Measurements from ENCODE around the gene MRM1.
"Not testable (repeated sequence)": the region's sequence is repeated elsewhere in the genome, so short reads cannot be mapped to it uniquely, and the experiment has no call there.

Gene MRM1

GRCh38 chr17:36602030-36602748 lies 806 bp downstream of the MRM1 start:
- DNase-seq = no peak

- DNase-seq = peak; percentile 32
Observed at GRCh38 chr17:36602924-36603384, 1.6 kb downstream of the MRM1 start.

GRCh38 chr17:36605028-36605427 lies 3.6 kb downstream of the MRM1 start:
- not testable (repeated sequence) for DNase-seq

- DNase-seq = no peak
Observed at GRCh38 chr17:36608280-36608679, 6.9 kb downstream of the MRM1 start.

- peak; percentile 64 for DNase-seq
Observed at GRCh38 chr17:36608794-36609497, 7.6 kb downstream of the MRM1 start.

GRCh38 chr17:36609498-36609862 lies 8.1 kb downstream of the MRM1 start:
- no peak for DNase-seq

- DNase-seq = no peak
Observed at GRCh38 chr17:36610474-36610873, 9.1 kb downstream of the MRM1 start.

GRCh38 chr17:36611345-36612072 lies 10.1 kb downstream of the MRM1 start:
- DNase-seq = no peak

GRCh38 chr17:36612323-36612722 lies 10.9 kb downstream of the MRM1 start:
- no peak for DNase-seq

GRCh38 chr17:36613155-36613554 lies 11.8 kb downstream of the MRM1 start:
- DNase-seq = no peak

GRCh38 chr17:36614081-36614480 lies 12.7 kb downstream of the MRM1 start:
- no peak for DNase-seq

- no peak for DNase-seq
Observed at GRCh38 chr17:36614933-36615332, 13.6 kb downstream of the MRM1 start.

GRCh38 chr17:36616061-36617029 lies 15.0 kb downstream of the MRM1 start:
- DNase-seq = no peak

GRCh38 chr17:36617773-36618172 lies 16.4 kb downstream of the MRM1 start:
- DNase-seq = no peak

GRCh38 chr17:36623281-36623680 lies 21.9 kb downstream of the MRM1 start:
- DNase-seq = no peak

- DNase-seq = no peak
Observed at GRCh38 chr17:36625188-36625587, 23.8 kb downstream of the MRM1 start.

- peak; percentile 14 for DNase-seq
Observed at GRCh38 chr17:36627101-36627500, 25.7 kb downstream of the MRM1 start.

- DNase-seq = no peak
Observed at GRCh38 chr17:36628576-36628975, 27.2 kb downstream of the MRM1 start.

- DNase-seq = peak; percentile 22
Observed at GRCh38 chr17:36629252-36629847, 28.0 kb downstream of the MRM1 start.

- no peak for DNase-seq
Observed at GRCh38 chr17:36629970-36630502, 28.7 kb downstream of the MRM1 start.

GRCh38 chr17:36631022-36631421 lies 29.6 kb downstream of the MRM1 start:
- no peak for DNase-seq
